Lower leg skin (tissue), 3 donors: ENCODE results near the gene SERPINA1.

Experiments
- CTCF ChIP-seq, 3 donors: fragments of 450-650 bp; IDR thresholded peaks; one replicate each; pipeline ENCODE4 v1.5.1; 2016; ENCODE audit warnings: antibody characterized with exemption in 3 of 3, mild to moderate bottlenecking in 3 of 3, moderate library complexity in 2 of 3
- POLR2A ChIP-seq, 2 donors: fragments of 450-650 bp; IDR thresholded peaks; one replicate each; pipeline ENCODE4 v1.6.1; 2016 to 2017; ENCODE audit warnings: antibody characterized with exemption in 2 of 2, mild to moderate bottlenecking in 1 of 2, moderate library complexity in 1 of 2

- TF ChIP-seq POLR2A (IDR thresholded peaks at IDR 0.05), result no peak
- no peak for TF ChIP-seq CTCF (IDR thresholded peaks at IDR 0.05)
These were observed 56.9 kb downstream of the SERPINA1 start for GRCh38 chr14:94331462-94331861.
